Measurements from ENCODE around the gene GRIN2A.

The GRIN2A gene

GRCh38 chr16:9826656-9827055 is 355.6 kb downstream of the GRIN2A start:
- no peak overlapping the region for H3K4me3 ChIP-seq (ENCODE audit: low read length in 2 of 2)
- no peaks in the 10 kb centered on the region for H3K9me3 ChIP-seq (ENCODE audit: control insufficient read depth in 2 of 2, low read length in 2 of 2)
- no peak overlapping the region for H3K27ac ChIP-seq (ENCODE audit: low read length)
- no peak overlapping the region for H3K9ac ChIP-seq (ENCODE audit: low read length in 2 of 2)
- peaks cover 0 to 3% of the 10 kb centered on the region in 2 donors for H3K36me3 ChIP-seq (ENCODE audit: control insufficient read depth in 2 of 2, insufficient read depth in 2 of 2, low read length in 2 of 2)
- no peaks in the 10 kb centered on the region for H3K4me1 ChIP-seq (ENCODE audit: control insufficient read depth, insufficient read depth, low read length)
- no peaks in the 10 kb centered on the region for H3K27me3 ChIP-seq (ENCODE audit: control insufficient read depth in 1 of 2, insufficient read depth in 2 of 2, low read length in 2 of 2)

GRCh38 chr16:9824200-9825068 is 357.8 kb downstream of the GRIN2A start:
- peaks cover 0 to 3% of the 10 kb centered on the region in 2 donors for H3K36me3 ChIP-seq (ENCODE audit: control insufficient read depth in 2 of 2, insufficient read depth in 2 of 2, low read length in 2 of 2)
- no peak overlapping the region for H3K4me3 ChIP-seq (ENCODE audit: low read length in 2 of 2)
- H3K27ac ChIP-seq (ENCODE audit: low read length) = no peak overlapping the region

GRCh38 chr16:9823510-9823909 is 358.7 kb downstream of the GRIN2A start:
- no peaks in the 10 kb centered on the region for H3K36me3 ChIP-seq (ENCODE audit: control insufficient read depth in 2 of 2, insufficient read depth in 2 of 2, low read length in 2 of 2)
- no peaks in the 10 kb centered on the region for H3K4me1 ChIP-seq (ENCODE audit: control insufficient read depth, insufficient read depth, low read length)
- H3K4me3 ChIP-seq (ENCODE audit: low read length in 2 of 2) = no peak overlapping the region
- H3K27ac ChIP-seq (ENCODE audit: low read length) = no peak overlapping the region
- no peaks in the 10 kb centered on the region for H3K27me3 ChIP-seq (ENCODE audit: control insufficient read depth in 1 of 2, insufficient read depth in 2 of 2, low read length in 2 of 2)
- no peaks in the 10 kb centered on the region for H3K9me3 ChIP-seq (ENCODE audit: control insufficient read depth in 2 of 2, low read length in 2 of 2)
- no peak overlapping the region for H3K9ac ChIP-seq (ENCODE audit: low read length in 2 of 2)

More at GRCh38 chr16:9824200-9825068, 357.8 kb downstream of the GRIN2A start:
- H3K9me3 ChIP-seq (ENCODE audit: control insufficient read depth in 2 of 2, low read length in 2 of 2) = no peaks in the 10 kb centered on the region
- H3K4me1 ChIP-seq (ENCODE audit: control insufficient read depth, insufficient read depth, low read length) = no peaks in the 10 kb centered on the region
- H3K9ac ChIP-seq (ENCODE audit: low read length in 2 of 2) = no peak overlapping the region
- no peaks in the 10 kb centered on the region for H3K27me3 ChIP-seq (ENCODE audit: control insufficient read depth in 1 of 2, insufficient read depth in 2 of 2, low read length in 2 of 2)

GRCh38 chr16:9821970-9822369 is 360.3 kb downstream of the GRIN2A start:
- Histone ChIP-seq H3K4me1 (ENCODE audit: control insufficient read depth, insufficient read depth, low read length) (no peaks in the 10 kb centered on the region), H3K9me3 (ENCODE audit: control insufficient read depth in 2 of 2, low read length in 2 of 2) (no peaks in the 10 kb centered on the region), H3K4me3 (ENCODE audit: low read length in 2 of 2) (no peak overlapping the region), H3K9ac (ENCODE audit: low read length in 2 of 2) (no peak overlapping the region), H3K27me3 (ENCODE audit: control insufficient read depth in 1 of 2, insufficient read depth in 2 of 2, low read length in 2 of 2) (no peaks in the 10 kb centered on the region), H3K27ac (ENCODE audit: low read length) (no peak overlapping the region), H3K36me3 (ENCODE audit: control insufficient read depth in 2 of 2, insufficient read depth in 2 of 2, low read length in 2 of 2) (peaks cover 0 to 2% of the 10 kb centered on the region in 2 donors)

GRCh38 chr16:9821331-9821730 is 360.9 kb downstream of the GRIN2A start:
- Histone ChIP-seq H3K4me3 (ENCODE audit: low read length in 2 of 2) (no peak overlapping the region), H3K9me3 (ENCODE audit: control insufficient read depth in 2 of 2, low read length in 2 of 2) (no peaks in the 10 kb centered on the region), H3K27ac (ENCODE audit: low read length) (no peak overlapping the region), H3K27me3 (ENCODE audit: control insufficient read depth in 1 of 2, insufficient read depth in 2 of 2, low read length in 2 of 2) (no peaks in the 10 kb centered on the region), H3K9ac (ENCODE audit: low read length in 2 of 2) (no peak overlapping the region), H3K36me3 (ENCODE audit: control insufficient read depth in 2 of 2, insufficient read depth in 2 of 2, low read length in 2 of 2) (peaks cover 0 to 2% of the 10 kb centered on the region in 2 donors), H3K4me1 (ENCODE audit: control insufficient read depth, insufficient read depth, low read length) (no peaks in the 10 kb centered on the region)

GRCh38 chr16:9820476-9821246 is 361.6 kb downstream of the GRIN2A start:
- Histone ChIP-seq H3K9me3 (ENCODE audit: control insufficient read depth in 2 of 2, low read length in 2 of 2) (no peaks in the 10 kb centered on the region), H3K36me3 (ENCODE audit: control insufficient read depth in 2 of 2, insufficient read depth in 2 of 2, low read length in 2 of 2) (peaks cover 0 to 2% of the 10 kb centered on the region in 2 donors), H3K4me1 (ENCODE audit: control insufficient read depth, insufficient read depth, low read length) (no peaks in the 10 kb centered on the region), H3K4me3 (ENCODE audit: low read length in 2 of 2) (no peak overlapping the region), H3K9ac (ENCODE audit: low read length in 2 of 2) (no peak overlapping the region), H3K27me3 (ENCODE audit: control insufficient read depth in 1 of 2, insufficient read depth in 2 of 2, low read length in 2 of 2) (no peaks in the 10 kb centered on the region), H3K27ac (ENCODE audit: low read length) (no peak overlapping the region)

- Histone ChIP-seq H3K9ac (ENCODE audit: low read length in 2 of 2) (no peak overlapping the region), H3K27me3 (ENCODE audit: control insufficient read depth in 1 of 2, insufficient read depth in 2 of 2, low read length in 2 of 2) (no peaks in the 10 kb centered on the region), H3K27ac (ENCODE audit: low read length) (no peak overlapping the region), H3K4me3 (ENCODE audit: low read length in 2 of 2) (no peak overlapping the region), H3K9me3 (ENCODE audit: control insufficient read depth in 2 of 2, low read length in 2 of 2) (no peaks in the 10 kb centered on the region), H3K36me3 (ENCODE audit: control insufficient read depth in 2 of 2, insufficient read depth in 2 of 2, low read length in 2 of 2) (peaks cover 0 to 2% of the 10 kb centered on the region in 2 donors), H3K4me1 (ENCODE audit: control insufficient read depth, insufficient read depth, low read length) (no peaks in the 10 kb centered on the region)
Measured at GRCh38 chr16:9818702-9819101, 363.5 kb downstream of the GRIN2A start.

GRCh38 chr16:9817586-9817985 is 364.6 kb downstream of the GRIN2A start:
- peaks cover 0 to 2% of the 10 kb centered on the region in 2 donors for H3K36me3 ChIP-seq (ENCODE audit: control insufficient read depth in 2 of 2, insufficient read depth in 2 of 2, low read length in 2 of 2)
- H3K27me3 ChIP-seq (ENCODE audit: control insufficient read depth in 1 of 2, insufficient read depth in 2 of 2, low read length in 2 of 2) = no peaks in the 10 kb centered on the region
- H3K4me3 ChIP-seq (ENCODE audit: low read length in 2 of 2) = no peak overlapping the region
- H3K27ac ChIP-seq (ENCODE audit: low read length) = no peak overlapping the region
- no peaks in the 10 kb centered on the region for H3K4me1 ChIP-seq (ENCODE audit: control insufficient read depth, insufficient read depth, low read length)
- no peaks in the 10 kb centered on the region for H3K9me3 ChIP-seq (ENCODE audit: control insufficient read depth in 2 of 2, low read length in 2 of 2)
- no peak overlapping the region for H3K9ac ChIP-seq (ENCODE audit: low read length in 2 of 2)

GRCh38 chr16:9816644-9817043 is 365.6 kb downstream of the GRIN2A start:
- H3K4me1 ChIP-seq (ENCODE audit: control insufficient read depth, insufficient read depth, low read length) = no peaks in the 10 kb centered on the region

GRCh38 chr16:9813665-9814064 is 368.6 kb downstream of the GRIN2A start:
- H3K36me3 ChIP-seq (ENCODE audit: control insufficient read depth in 2 of 2, insufficient read depth in 2 of 2, low read length in 2 of 2) = peaks cover 0 to 2% of the 10 kb centered on the region in 2 donors
- no peaks in the 10 kb centered on the region for H3K9me3 ChIP-seq (ENCODE audit: control insufficient read depth in 2 of 2, low read length in 2 of 2)

More at GRCh38 chr16:9816644-9817043, 365.6 kb downstream of the GRIN2A start:
- peaks cover 0 to 2% of the 10 kb centered on the region in 2 donors for H3K36me3 ChIP-seq (ENCODE audit: control insufficient read depth in 2 of 2, insufficient read depth in 2 of 2, low read length in 2 of 2)
- H3K9me3 ChIP-seq (ENCODE audit: control insufficient read depth in 2 of 2, low read length in 2 of 2) = no peaks in the 10 kb centered on the region
- no peak overlapping the region for H3K9ac ChIP-seq (ENCODE audit: low read length in 2 of 2)
- H3K27me3 ChIP-seq (ENCODE audit: control insufficient read depth in 1 of 2, insufficient read depth in 2 of 2, low read length in 2 of 2) = no peaks in the 10 kb centered on the region
- H3K27ac ChIP-seq (ENCODE audit: low read length) = no peak overlapping the region
- H3K4me3 ChIP-seq (ENCODE audit: low read length in 2 of 2) = no peak overlapping the region

More at GRCh38 chr16:9813665-9814064, 368.6 kb downstream of the GRIN2A start:
- H3K27ac ChIP-seq (ENCODE audit: low read length) = no peak overlapping the region
- H3K9ac ChIP-seq (ENCODE audit: low read length in 2 of 2) = no peak overlapping the region
- H3K27me3 ChIP-seq (ENCODE audit: control insufficient read depth in 1 of 2, insufficient read depth in 2 of 2, low read length in 2 of 2) = no peaks in the 10 kb centered on the region
- no peak overlapping the region for H3K4me3 ChIP-seq (ENCODE audit: low read length in 2 of 2)
- H3K4me1 ChIP-seq (ENCODE audit: control insufficient read depth, insufficient read depth, low read length) = no peaks in the 10 kb centered on the region

Measured in stomach smooth muscle (tissue), 2 donors.